ENCODE measurements around the gene CBFA2T3. TPM values are rescaled to one million over a fixed set of nuclear protein-coding genes. Genes with fewer than 3 reads are reported as not detected.

Gene CBFA2T3
- total RNA-seq, 1 donor from 2014 or later: not detected

DNA sequence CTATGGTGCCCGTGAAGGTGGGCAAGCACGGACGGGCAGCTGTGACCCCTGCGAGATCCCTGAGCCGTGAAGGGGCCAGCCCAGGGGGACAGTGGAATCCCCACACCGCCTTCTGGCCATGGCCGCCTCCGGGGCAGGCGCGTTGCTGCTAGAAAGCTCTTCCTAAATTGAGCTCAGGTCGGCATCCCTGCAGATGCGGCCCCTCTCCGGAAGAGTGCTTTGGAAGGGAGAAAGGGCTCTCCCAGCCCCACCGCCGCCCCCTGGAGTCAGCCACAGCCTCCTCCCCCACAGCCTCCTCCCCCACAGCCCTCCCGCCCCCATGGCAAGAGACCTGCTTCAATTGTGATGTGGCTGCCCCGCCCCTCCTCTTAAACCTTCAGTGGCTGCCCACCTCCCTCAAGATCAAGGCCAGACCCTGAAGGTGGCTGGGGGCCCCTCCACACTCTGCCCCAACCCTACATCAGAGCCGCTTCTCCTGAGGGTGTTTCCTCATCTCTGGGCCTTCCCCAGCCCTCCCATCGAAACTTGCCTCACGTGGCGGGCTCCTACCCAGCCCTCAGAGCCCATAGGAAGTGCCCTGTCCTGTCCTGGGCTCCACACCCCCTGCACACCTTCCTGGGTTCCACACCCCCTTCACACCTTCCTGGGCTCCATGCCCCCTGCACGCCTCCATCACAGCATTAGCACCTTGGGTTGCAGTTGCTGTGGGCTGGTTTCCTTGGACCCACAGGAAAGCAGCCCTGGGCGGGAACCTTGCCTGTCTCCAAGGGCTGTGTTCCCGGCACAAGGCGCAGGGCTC is 5.5 kb upstream of the CBFA2T3 start:
- peaks cover 15% of the 10 kb centered on the region for H3K27me3 Mint-ChIP-seq (ENCODE audit: low read depth)
- DNase-seq (ENCODE audit: low spot score): no peak
- H3K36me3 Mint-ChIP-seq (ENCODE audit: low read depth): no peaks in the 10 kb centered on the region
- no peaks in the 10 kb centered on the region for H3K4me1 Mint-ChIP-seq (ENCODE audit: low read depth)
- H3K9me3 Mint-ChIP-seq (ENCODE audit: low read depth): no peaks in the 10 kb centered on the region
- no peak overlapping the region for H3K4me3 Mint-ChIP-seq (ENCODE audit: unreplicated experiment)
- TF ChIP-seq CTCF (IDR thresholded peaks at IDR 0.05): no peak
- no peak overlapping the region for H3K27ac Mint-ChIP-seq (ENCODE audit: unreplicated experiment)

DNA sequence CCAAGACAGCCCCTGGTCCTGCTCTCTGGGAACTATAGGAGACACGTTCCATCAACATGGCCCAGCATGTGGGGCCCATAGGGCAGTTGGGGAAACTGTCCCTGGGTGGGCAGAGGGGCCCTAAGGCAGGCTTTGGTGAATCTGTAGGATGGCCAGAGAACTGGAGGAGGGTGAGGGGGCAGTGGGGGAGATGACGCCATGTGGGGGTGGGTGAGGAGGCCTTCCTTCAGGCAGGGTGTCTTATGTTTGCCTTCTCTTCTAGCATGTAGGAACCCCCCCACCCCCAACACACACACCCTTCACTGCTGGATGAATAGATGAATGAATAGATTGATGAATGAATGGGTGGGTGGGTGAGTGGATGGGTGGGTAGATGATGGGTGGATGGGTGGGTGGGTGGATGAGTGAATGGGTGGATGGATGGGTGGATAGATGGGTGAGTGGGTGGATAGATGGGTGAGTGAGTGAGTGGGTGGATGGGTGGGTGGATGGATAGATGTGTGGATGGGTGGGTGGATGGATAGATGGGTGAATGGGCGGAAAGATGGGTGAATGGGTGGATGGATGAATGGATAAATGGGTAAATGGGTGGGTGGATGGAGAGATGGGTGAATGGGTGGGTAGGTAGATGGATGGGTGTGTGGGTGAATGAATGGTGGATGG is 2.5 kb upstream of the CBFA2T3 start:
- no peak for TF ChIP-seq CTCF (IDR thresholded peaks at IDR 0.05)
- Mint-ChIP-seq H3K4me3 (ENCODE audit: unreplicated experiment) (no peak overlapping the region), H3K9me3 (ENCODE audit: low read depth) (no peaks in the 10 kb centered on the region), H3K36me3 (ENCODE audit: low read depth) (no peaks in the 10 kb centered on the region), H3K4me1 (ENCODE audit: low read depth) (no peaks in the 10 kb centered on the region), H3K27ac (ENCODE audit: unreplicated experiment) (no peak overlapping the region), H3K27me3 (ENCODE audit: low read depth) (peaks cover 17% of the 10 kb centered on the region)
- DNase-seq (ENCODE audit: low spot score): no peak

DNA sequence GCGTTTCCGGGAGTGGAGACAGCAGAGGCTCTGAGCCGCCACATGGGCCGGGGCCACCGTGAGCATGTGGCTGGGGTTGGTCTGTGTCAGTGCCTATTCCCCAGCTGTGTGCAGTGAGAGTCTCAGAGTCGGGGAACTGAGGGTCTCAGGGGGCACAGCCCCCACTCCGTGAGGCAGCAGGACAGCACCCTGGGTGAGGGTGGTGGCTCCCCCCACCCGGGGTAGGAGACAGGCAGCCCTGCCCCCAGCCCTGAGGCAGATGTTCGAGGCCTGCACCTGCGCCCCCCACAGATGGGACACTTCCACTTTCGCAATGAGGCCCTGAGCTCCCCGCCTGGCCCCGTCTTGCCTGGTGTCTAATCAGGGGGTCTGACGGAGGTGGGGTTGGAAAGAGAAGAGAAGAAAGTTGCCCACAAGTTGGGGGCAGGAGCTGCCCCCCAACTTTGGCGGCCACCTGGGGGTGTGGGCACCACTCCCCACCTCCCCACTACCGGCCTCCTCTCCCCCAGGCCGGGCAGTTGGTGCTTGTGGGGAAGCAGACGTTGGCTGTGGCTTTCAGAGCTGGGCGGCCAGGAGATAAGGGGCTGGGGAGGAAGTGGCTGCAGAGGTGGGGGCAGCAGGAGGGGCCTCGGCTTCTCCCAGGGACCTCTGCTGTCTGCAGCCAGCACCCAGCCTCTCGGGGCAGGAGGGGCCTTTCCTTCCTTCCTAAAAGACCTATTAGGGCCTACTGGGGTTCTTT is 1.8 kb upstream of the CBFA2T3 start:
- H3K4me3 Mint-ChIP-seq (ENCODE audit: unreplicated experiment): no peak overlapping the region
- TF ChIP-seq CTCF (IDR thresholded peaks at IDR 0.05): no peak
- no peaks in the 10 kb centered on the region for H3K4me1 Mint-ChIP-seq (ENCODE audit: low read depth)
- no peaks in the 10 kb centered on the region for H3K9me3 Mint-ChIP-seq (ENCODE audit: low read depth)
- peaks cover 15% of the 10 kb centered on the region for H3K27me3 Mint-ChIP-seq (ENCODE audit: low read depth)
- H3K36me3 Mint-ChIP-seq (ENCODE audit: low read depth): no peaks in the 10 kb centered on the region
- DNase-seq (ENCODE audit: low spot score): no peak
- no peak overlapping the region for H3K27ac Mint-ChIP-seq (ENCODE audit: unreplicated experiment)

GRCh38 chr16:88977812-88978607 is 1.0 kb upstream of the CBFA2T3 start:
- Mint-ChIP-seq H3K4me1 (ENCODE audit: low read depth) (no peaks in the 10 kb centered on the region), H3K27ac (ENCODE audit: unreplicated experiment) (no peak overlapping the region), H3K27me3 (ENCODE audit: low read depth) (peaks cover 21% of the 10 kb centered on the region), H3K9me3 (ENCODE audit: low read depth) (no peaks in the 10 kb centered on the region), H3K4me3 (ENCODE audit: unreplicated experiment) (no peak overlapping the region), H3K36me3 (ENCODE audit: low read depth) (no peaks in the 10 kb centered on the region)
- no peak for DNase-seq (ENCODE audit: low spot score)
- no peak for TF ChIP-seq CTCF (IDR thresholded peaks at IDR 0.05)

Data from chondrocyte (in vitro differentiated cells).